Prostate gland (tissue), 2 donors: ENCODE data around the gene FAM204A. TPM values are rescaled to one million over a fixed set of nuclear protein-coding genes. Genes with fewer than 3 reads are reported as not detected.

Experiments used
- DNase-seq: peaks from one replicate; pipeline ENCODE4 v3.0.0-alpha.2; 2019; ENCODE audit warnings: low spot score
- H3K27ac ChIP-seq, 2 donors: fragments of 200-600 bp; sonication (generic); 2 replicates each; pipeline ENCODE4 v1.5.1; 2017 to 2019
- H3K27me3 ChIP-seq: fragments of 200-600 bp; sonication (generic); replicated peaks from 2 replicates; pipeline ENCODE4 v1.5.1; 2019; ENCODE audit not compliant: insufficient read depth
- H3K36me3 ChIP-seq, 2 donors: fragments of 200-600 bp; sonication (generic); 1 replicate in 1 of 2; 2 replicates in 1 of 2; pipeline versions ENCODE4 v1.5.1 to v1.8.1; 2017 to 2019
- H3K4me1 ChIP-seq: fragments of 200-600 bp; sonication (generic); replicated peaks from 2 replicates; pipeline ENCODE4 v1.5.1; 2019
- H3K4me3 ChIP-seq, 2 donors: fragments of 200-600 bp; sonication (generic); 2 replicates each; pipeline ENCODE4 v1.5.1; 2017 to 2019
- H3K9me3 ChIP-seq: fragments of 200-600 bp; sonication (generic); 2 replicates; pipeline ENCODE4 v1.5.1; 2017
- POLR2A ChIP-seq: fragments of 450-650 bp; IDR thresholded peaks from one replicate; pipeline ENCODE4 v1.6.1; 2016; ENCODE audit warnings: antibody characterized with exemption, mild to moderate bottlenecking
- POLR2AphosphoS5 ChIP-seq: sonication (generic); formaldehyde crosslinking; IDR thresholded peaks from one replicate; pipeline ENCODE4 v1.6.1; 2017; ENCODE audit warnings: antibody characterized with exemption
- WGBS: methylation state at CpG from one replicate; pipeline ENCODE4 v1.1.5; 2018; 5-methylcytosine and 5-hydroxymethylcytosine counted together
- intact Hi-C: fragments of 100-400 bp; cut with DNase I; formaldehyde crosslinking; loops from one replicate; pipeline ENCODE4 v1.14.2; 2022
- total RNA-seq, 2 donors: library from RNA; depleted of rRNA; stranded (reverse); fragments of >200 nt; gene quantifications; one replicate each; pipeline ENCODE4 v1.1.0, GENCODE V29; 2016
- TF ChIP-seq, protein P1 (sequence below), 4 experiments: fragments of 200-600 bp in 2 of 4; fragments of 450-650 bp in 2 of 4; sonication (generic) in 2 of 4; IDR thresholded peaks; 1 replicate in 3 of 4; 2 replicates in 1 of 4; pipeline ENCODE4 v1.5.1; 2016 to 2019; ENCODE audit warnings: antibody characterized with exemption in 4 of 4, mild to moderate bottlenecking in 2 of 4, moderate library complexity in 2 of 4

FAM204A gene
- total RNA-seq, 2 donors from 2014 or later: 35.8 to 57.2 TPM

- no peaks in the 10 kb centered on the region for H3K27me3 ChIP-seq
- H3K9me3 ChIP-seq: no peaks in the 10 kb centered on the region
- DNase-seq: no peak
- H3K4me1 ChIP-seq: no peaks in the 10 kb centered on the region
- H3K27ac ChIP-seq: no peak overlapping the region
- intact Hi-C loops: no loop called here
- no peaks in the 10 kb centered on the region for H3K36me3 ChIP-seq
- no peak overlapping the region for H3K4me3 ChIP-seq
- TF ChIP-seq POLR2A (no peak), POLR2AphosphoS5 (no peak)
- TF ChIP-seq, protein P1, sequence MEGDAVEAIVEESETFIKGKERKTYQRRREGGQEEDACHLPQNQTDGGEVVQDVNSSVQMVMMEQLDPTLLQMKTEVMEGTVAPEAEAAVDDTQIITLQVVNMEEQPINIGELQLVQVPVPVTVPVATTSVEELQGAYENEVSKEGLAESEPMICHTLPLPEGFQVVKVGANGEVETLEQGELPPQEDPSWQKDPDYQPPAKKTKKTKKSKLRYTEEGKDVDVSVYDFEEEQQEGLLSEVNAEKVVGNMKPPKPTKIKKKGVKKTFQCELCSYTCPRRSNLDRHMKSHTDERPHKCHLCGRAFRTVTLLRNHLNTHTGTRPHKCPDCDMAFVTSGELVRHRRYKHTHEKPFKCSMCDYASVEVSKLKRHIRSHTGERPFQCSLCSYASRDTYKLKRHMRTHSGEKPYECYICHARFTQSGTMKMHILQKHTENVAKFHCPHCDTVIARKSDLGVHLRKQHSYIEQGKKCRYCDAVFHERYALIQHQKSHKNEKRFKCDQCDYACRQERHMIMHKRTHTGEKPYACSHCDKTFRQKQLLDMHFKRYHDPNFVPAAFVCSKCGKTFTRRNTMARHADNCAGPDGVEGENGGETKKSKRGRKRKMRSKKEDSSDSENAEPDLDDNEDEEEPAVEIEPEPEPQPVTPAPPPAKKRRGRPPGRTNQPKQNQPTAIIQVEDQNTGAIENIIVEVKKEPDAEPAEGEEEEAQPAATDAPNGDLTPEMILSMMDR (IDR thresholded peaks at IDR 0.05): no peak
- WGBS: 58% methylated on average over 3 of the region's 3 CpGs
Measured at GRCh38 chr10:118357841-118358240, 15.7 kb upstream of the FAM204A start.

DNA sequence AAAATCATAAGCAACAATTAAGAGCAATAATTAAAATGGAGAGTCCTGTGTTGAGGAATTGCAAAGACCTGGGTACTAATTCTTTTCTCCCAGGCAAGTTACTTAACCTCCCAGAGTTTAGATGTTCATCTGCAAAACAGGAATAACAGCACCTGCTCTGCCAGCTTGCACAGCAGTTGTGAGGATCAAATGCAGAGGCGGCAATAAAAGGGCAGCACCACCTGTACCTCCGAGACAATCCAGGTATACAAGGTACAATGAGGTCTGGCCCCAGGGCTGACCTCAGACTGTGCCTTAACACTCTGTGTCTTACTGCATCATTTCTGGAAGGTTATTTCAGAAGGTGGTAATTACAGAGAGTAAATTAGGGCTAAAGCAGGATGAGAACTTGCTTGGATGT, 14.5 kb upstream of the FAM204A start:
- Histone ChIP-seq H3K4me1 (no peaks in the 10 kb centered on the region), H3K36me3 (no peaks in the 10 kb centered on the region), H3K27ac (no peak overlapping the region), H3K9me3 (no peaks in the 10 kb centered on the region), H3K4me3 (no peak overlapping the region), H3K27me3 (no peaks in the 10 kb centered on the region)
- TF ChIP-seq POLR2AphosphoS5: no peak
- TF ChIP-seq, protein P1 (IDR thresholded peaks at IDR 0.05): no peak
- no peak for TF ChIP-seq POLR2A
- WGBS: 55% methylated on average over 2 of the region's 2 CpGs
- intact Hi-C loops: no loop called here
- no peak for DNase-seq

DNA sequence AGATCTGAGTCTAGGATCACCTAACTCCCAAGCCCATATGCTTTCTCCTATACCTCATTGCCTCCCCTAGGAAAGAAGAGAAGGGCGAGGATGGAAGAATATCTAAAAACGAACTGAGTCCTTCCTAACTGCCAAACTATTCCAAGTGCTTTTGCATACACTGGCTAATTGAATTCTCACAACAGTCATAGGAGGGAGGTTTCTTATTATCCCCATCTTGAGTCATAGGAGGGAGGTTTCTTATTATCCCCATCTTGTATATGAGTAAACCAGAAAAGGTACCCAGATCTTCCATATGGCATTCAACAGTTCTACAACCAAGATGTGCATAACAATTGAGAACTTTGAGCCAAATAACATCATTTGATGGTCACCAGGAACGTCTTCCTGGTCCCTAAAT, 13.1 kb upstream of the FAM204A start:
- H3K27me3 ChIP-seq: no peaks in the 10 kb centered on the region
- no peaks in the 10 kb centered on the region for H3K4me1 ChIP-seq
- WGBS: 68% methylated on average over 3 of the region's 3 CpGs
- no peak overlapping the region for H3K4me3 ChIP-seq
- no peak for DNase-seq
- no peaks in the 10 kb centered on the region for H3K36me3 ChIP-seq
- H3K27ac ChIP-seq: no peak overlapping the region
- no peaks in the 10 kb centered on the region for H3K9me3 ChIP-seq
- intact Hi-C loops: no loop called here
- TF ChIP-seq POLR2A (no peak), POLR2AphosphoS5 (no peak)
- TF ChIP-seq, protein P1 (IDR thresholded peaks at IDR 0.05): no peak

DNA sequence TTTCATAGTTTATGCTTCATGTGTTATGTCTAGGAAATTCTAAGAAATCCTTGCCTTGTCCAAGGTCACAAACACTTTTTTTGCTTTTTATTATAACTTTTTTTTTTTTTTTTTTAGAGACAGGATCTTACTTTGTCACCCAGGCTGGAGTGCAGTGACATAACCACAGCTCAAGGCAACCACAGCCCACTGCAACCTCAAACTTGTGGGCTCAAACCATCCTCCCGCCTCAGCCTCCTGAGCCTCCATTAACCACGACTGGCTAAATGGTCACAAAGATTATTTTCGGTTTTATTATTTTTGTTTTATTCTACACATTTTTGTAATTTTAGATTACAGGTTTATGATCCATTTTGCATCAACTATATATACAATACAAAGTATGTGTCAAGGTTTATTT, 7.1 kb upstream of the FAM204A start:
- intact Hi-C loops: no loop called here
- Histone ChIP-seq H3K9me3 (no peaks in the 10 kb centered on the region), H3K27ac (no peak overlapping the region), H3K4me1 (no peaks in the 10 kb centered on the region), H3K27me3 (no peaks in the 10 kb centered on the region), H3K36me3 (no peaks in the 10 kb centered on the region), H3K4me3 (no peak overlapping the region)
- no peak for DNase-seq
- TF ChIP-seq POLR2A (no peak), POLR2AphosphoS5 (no peak)
- TF ChIP-seq, protein P1 (IDR thresholded peaks at IDR 0.05): no peak
- WGBS: 91% methylated on average over 3 of the region's 3 CpGs

DNA sequence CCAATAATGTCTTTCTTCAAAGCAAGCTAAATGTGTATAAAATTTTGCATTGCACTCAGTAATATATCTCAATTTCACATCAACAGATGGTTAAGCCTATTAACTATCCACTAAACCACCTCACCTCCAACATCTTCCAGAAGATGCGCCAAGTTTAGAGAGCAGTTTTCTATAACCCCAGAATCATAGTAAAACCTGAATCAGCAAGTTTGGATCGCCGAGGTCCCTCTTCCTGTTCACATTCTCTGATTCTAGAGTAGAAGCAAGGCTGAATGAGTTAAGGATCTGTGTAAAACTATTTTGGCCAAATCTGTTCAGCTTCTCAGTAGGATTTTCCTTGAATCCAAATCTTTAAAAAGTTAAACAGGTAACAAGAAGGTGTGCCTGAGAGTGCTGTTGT, 1.4 kb upstream of the FAM204A start:
- Histone ChIP-seq H3K9me3 (no peaks in the 10 kb centered on the region), H3K4me1 (no peaks in the 10 kb centered on the region)
- intact Hi-C loops: loop anchor here (5.0 kb wide), 1 partner anchor 296 kb away; the partner anchor contains the start of gene RAB11FIP2

More for the DNA sequence above, 1.4 kb upstream of the FAM204A start:
- Histone ChIP-seq H3K27ac (no peak overlapping the region), H3K27me3 (no peaks in the 10 kb centered on the region), H3K36me3 (no peaks in the 10 kb centered on the region), H3K4me3 (no peak overlapping the region)
- WGBS: 88% methylated on average over 3 of the region's 3 CpGs
- TF ChIP-seq POLR2AphosphoS5 (no peak), POLR2A (no peak)
- TF ChIP-seq, protein P1 (IDR thresholded peaks at IDR 0.05): no peak
- no peak for DNase-seq
